Osteoblast (primary cell): ENCODE measurements around the gene SPECC1. TPM values are rescaled to one million over a fixed set of nuclear protein-coding genes. Genes with fewer than 3 reads are reported as not detected.

Source experiments
- DNase-seq: peaks from one replicate; pipeline ENCODE4 v3.0.0; 2011; ENCODE audit warnings: low spot score, mixed read lengths; ENCODE audit not compliant: insufficient read length; ENCODE audit errors: missing footprints
- H2AFZ ChIP-seq: 2 replicates; pipeline ENCODE4 v1.6.0; 2011; ENCODE audit warnings: mild to moderate bottlenecking, low read length
- H3K27ac ChIP-seq: 2 replicates; pipeline ENCODE4 v1.5.1; 2011; ENCODE audit warnings: mild to moderate bottlenecking, low read depth, low read length, moderate library complexity
- H3K27me3 ChIP-seq: 2 replicates; pipeline ENCODE4 v1.6.0; 2012; ENCODE audit warnings: mild to moderate bottlenecking, control low read depth, inconsistent platforms, low read length, moderate library complexity; ENCODE audit not compliant: insufficient read depth
- H3K36me3 ChIP-seq: 2 replicates; pipeline ENCODE4 v1.5.1; 2011; ENCODE audit warnings: mild to moderate bottlenecking, low read length, control low read depth, moderate library complexity; ENCODE audit not compliant: insufficient read depth
- H3K4me1 ChIP-seq: 2 replicates; pipeline ENCODE4 v1.5.1; 2011; ENCODE audit warnings: mild to moderate bottlenecking, low read length, control low read depth, moderate library complexity; ENCODE audit not compliant: insufficient read depth
- H3K4me2 ChIP-seq: 2 replicates; pipeline ENCODE4 v1.6.0; 2011; ENCODE audit warnings: mild to moderate bottlenecking, low read length; ENCODE audit not compliant: insufficient read depth
- H3K4me3 ChIP-seq: fragments of 200-600 bp; sonication (generic); 3 replicates; pipeline ENCODE4 v1.5.1; 2012; ENCODE audit warnings: mild to moderate bottlenecking, low read length, inconsistent platforms; ENCODE audit not compliant: insufficient read depth
- H3K79me2 ChIP-seq: 2 replicates; pipeline ENCODE4 v1.6.0; 2012; ENCODE audit warnings: mild to moderate bottlenecking, low read length, control low read depth, inconsistent platforms; ENCODE audit not compliant: insufficient read depth
- H3K9me3 ChIP-seq: 2 replicates; pipeline ENCODE4 v1.5.1; 2011; ENCODE audit warnings: low read depth, low read length, control low read depth
- H4K20me1 ChIP-seq: 2 replicates; pipeline ENCODE4 v1.6.0; 2012; ENCODE audit warnings: mild to moderate bottlenecking, low read length, control low read depth; ENCODE audit not compliant: insufficient read depth
- total RNA-seq: library from RNA; depleted of rRNA; stranded (reverse); fragments of >200 nt; gene quantifications from 2 replicates; pipeline ENCODE4 v1.2.3, GENCODE V29; 2012
- TF ChIP-seq, protein P1 (sequence below): IDR thresholded peaks from 2 replicates; pipeline ENCODE4 v1.5.1; 2011; ENCODE audit warnings: mild to moderate bottlenecking, low read depth, low read length, moderate library complexity; ENCODE audit errors: extremely low read depth

Gene SPECC1
- total RNA-seq, 1 donor, result 155 TPM

- H3K4me1 ChIP-seq, result peaks cover 28% of the 10 kb centered on the region
- H3K27me3 ChIP-seq, result no peaks in the 10 kb centered on the region
- TF ChIP-seq, protein P1, sequence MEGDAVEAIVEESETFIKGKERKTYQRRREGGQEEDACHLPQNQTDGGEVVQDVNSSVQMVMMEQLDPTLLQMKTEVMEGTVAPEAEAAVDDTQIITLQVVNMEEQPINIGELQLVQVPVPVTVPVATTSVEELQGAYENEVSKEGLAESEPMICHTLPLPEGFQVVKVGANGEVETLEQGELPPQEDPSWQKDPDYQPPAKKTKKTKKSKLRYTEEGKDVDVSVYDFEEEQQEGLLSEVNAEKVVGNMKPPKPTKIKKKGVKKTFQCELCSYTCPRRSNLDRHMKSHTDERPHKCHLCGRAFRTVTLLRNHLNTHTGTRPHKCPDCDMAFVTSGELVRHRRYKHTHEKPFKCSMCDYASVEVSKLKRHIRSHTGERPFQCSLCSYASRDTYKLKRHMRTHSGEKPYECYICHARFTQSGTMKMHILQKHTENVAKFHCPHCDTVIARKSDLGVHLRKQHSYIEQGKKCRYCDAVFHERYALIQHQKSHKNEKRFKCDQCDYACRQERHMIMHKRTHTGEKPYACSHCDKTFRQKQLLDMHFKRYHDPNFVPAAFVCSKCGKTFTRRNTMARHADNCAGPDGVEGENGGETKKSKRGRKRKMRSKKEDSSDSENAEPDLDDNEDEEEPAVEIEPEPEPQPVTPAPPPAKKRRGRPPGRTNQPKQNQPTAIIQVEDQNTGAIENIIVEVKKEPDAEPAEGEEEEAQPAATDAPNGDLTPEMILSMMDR, result no peak
- no peak for DNase-seq
- H3K4me2 ChIP-seq, result no peak overlapping the region
- H3K79me2 ChIP-seq, result peaks cover 30% of the 10 kb centered on the region
- H4K20me1 ChIP-seq, result no peaks in the 10 kb centered on the region
- no peak overlapping the region for H3K4me3 ChIP-seq
- H3K36me3 ChIP-seq, result no peaks in the 10 kb centered on the region
- no peak overlapping the region for H3K27ac ChIP-seq
- no peaks in the 10 kb centered on the region for H3K9me3 ChIP-seq
- no peak overlapping the region for H2AFZ ChIP-seq
Observed at GRCh38 chr17:20197272-20197926, 188.2 kb downstream of the SPECC1 start.

DNA sequence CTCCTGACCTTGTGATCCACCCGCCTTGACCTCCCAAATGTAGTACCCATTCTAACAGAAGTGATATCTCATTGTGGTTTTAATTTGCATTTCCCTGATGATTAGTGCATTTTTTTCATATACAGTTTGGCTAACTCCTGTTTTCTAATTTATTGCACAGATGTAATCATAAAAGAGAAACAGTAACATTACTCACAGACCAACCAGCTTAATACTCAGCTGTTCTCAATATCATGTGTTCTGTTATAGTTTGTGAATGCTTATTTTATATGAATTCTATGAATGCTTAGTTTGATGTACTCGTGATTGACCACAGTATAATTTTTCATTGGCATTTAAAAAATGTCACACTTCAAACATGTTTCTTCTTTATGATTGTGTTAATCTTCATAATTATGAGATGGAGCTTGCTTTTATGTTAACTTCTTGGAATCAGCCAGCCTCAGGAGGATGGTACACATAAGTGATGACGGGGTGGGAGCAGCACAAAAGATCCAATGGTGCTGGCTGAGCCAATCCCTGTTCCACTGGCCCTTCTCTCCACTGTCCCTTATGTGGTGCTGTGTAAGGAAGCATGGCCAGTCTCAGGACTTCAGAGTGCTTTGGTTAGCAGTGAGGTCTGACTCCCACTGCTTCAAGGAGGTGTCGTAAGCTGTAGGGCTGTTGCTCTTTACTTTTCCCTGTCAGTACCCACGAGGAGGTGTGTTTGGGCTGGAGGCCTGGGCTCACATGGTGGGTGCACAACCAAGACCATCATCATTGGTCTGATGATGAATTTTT lies 191.0 kb downstream of the SPECC1 start:
- Histone ChIP-seq H2AFZ (no peak overlapping the region), H4K20me1 (no peaks in the 10 kb centered on the region), H3K79me2 (peaks cover 29% of the 10 kb centered on the region), H3K27me3 (no peaks in the 10 kb centered on the region), H3K36me3 (peaks cover 8% of the 10 kb centered on the region), H3K27ac (no peak overlapping the region), H3K4me3 (no peak overlapping the region), H3K9me3 (no peaks in the 10 kb centered on the region), H3K4me1 (peaks cover 42% of the 10 kb centered on the region), H3K4me2 (no peak overlapping the region)
- no peak for DNase-seq
- TF ChIP-seq, protein P1, result no peak

GRCh38 chr17:20200865-20201458 lies 191.8 kb downstream of the SPECC1 start:
- Histone ChIP-seq H3K27ac (no peak overlapping the region), H3K4me1 (peaks cover 49% of the 10 kb centered on the region), H3K79me2 (peaks cover 29% of the 10 kb centered on the region), H3K4me2 (no peak overlapping the region), H3K27me3 (no peaks in the 10 kb centered on the region), H3K36me3 (peaks cover 8% of the 10 kb centered on the region), H2AFZ (no peak overlapping the region), H4K20me1 (no peaks in the 10 kb centered on the region), H3K9me3 (no peaks in the 10 kb centered on the region), H3K4me3 (no peak overlapping the region)
- TF ChIP-seq, protein P1, result no peak
- DNase-seq, result no peak

GRCh38 chr17:20202141-20202621 lies 193.0 kb downstream of the SPECC1 start:
- Histone ChIP-seq H3K4me1 (peaks cover 59% of the 10 kb centered on the region), H3K4me3 (no peak overlapping the region), H3K36me3 (peaks cover 8% of the 10 kb centered on the region), H3K4me2 (no peak overlapping the region), H3K79me2 (peaks cover 29% of the 10 kb centered on the region), H3K27ac (peak overlapping the region; percentile 10), H2AFZ (no peak overlapping the region), H4K20me1 (no peaks in the 10 kb centered on the region), H3K27me3 (no peaks in the 10 kb centered on the region), H3K9me3 (no peaks in the 10 kb centered on the region)
- TF ChIP-seq, protein P1, result no peak
- DNase-seq, result no peak
